NCI-H1092 (cell line): Measurements from ENCODE around the gene MCHR1.

Source experiments
- DNase-seq: peaks from one replicate; lab custom pipeline; 2025; lab: John Stamatoyannopoulos, UW

MCHR1 gene

GRCh38 chr22:40727070-40727963 is 48.0 kb downstream of the MCHR1 start:
- no peak for DNase-seq

GRCh38 chr22:40727964-40728615 is 48.8 kb downstream of the MCHR1 start:
- DNase-seq, result no peak

- no peak for DNase-seq
Measured at GRCh38 chr22:40728731-40729189, 49.5 kb downstream of the MCHR1 start.

- no peak for DNase-seq
Measured at GRCh38 chr22:40729284-40729683, 50.0 kb downstream of the MCHR1 start.
